ENCODE results near the gene POLR2H.

Gene POLR2H

GRCh38 chr3:184352149-184352785 is 9.2 kb upstream of the POLR2H start:
- no peak for DNase-seq (ENCODE audit: low read depth in 2 of 2)

GRCh38 chr3:184352897-184353545 is 8.5 kb upstream of the POLR2H start:
- DNase-seq (ENCODE audit: low read depth in 2 of 2) = no peak

GRCh38 chr3:184353546-184353941 is 8.0 kb upstream of the POLR2H start:
- no peak for DNase-seq (ENCODE audit: low read depth in 2 of 2)

GRCh38 chr3:184354121-184354728 is 7.3 kb upstream of the POLR2H start:
- peak in 1 of 2 donors; percentile 63 for DNase-seq (ENCODE audit: low read depth in 2 of 2)

- no peak for DNase-seq (ENCODE audit: low read depth in 2 of 2)
Measured at GRCh38 chr3:184354754-184355153, 6.8 kb upstream of the POLR2H start.

- DNase-seq (ENCODE audit: low read depth in 2 of 2) = no peak
Measured at GRCh38 chr3:184355261-184356040, 6.1 kb upstream of the POLR2H start.

- DNase-seq (ENCODE audit: low read depth in 2 of 2) = no peak
Measured at GRCh38 chr3:184357248-184358123, 4.0 kb upstream of the POLR2H start.

GRCh38 chr3:184358124-184358767 is 3.3 kb upstream of the POLR2H start:
- no peak for DNase-seq (ENCODE audit: low read depth in 2 of 2)

- no peak for DNase-seq (ENCODE audit: low read depth in 2 of 2)
Measured at GRCh38 chr3:184358921-184359350, 2.6 kb upstream of the POLR2H start.

GRCh38 chr3:184359610-184360009 is 1.9 kb upstream of the POLR2H start:
- no peak for DNase-seq (ENCODE audit: low read depth in 2 of 2)

- no peak for DNase-seq (ENCODE audit: low read depth in 2 of 2)
Measured at GRCh38 chr3:184360070-184360928, 1.2 kb upstream of the POLR2H start.

- no peak for DNase-seq (ENCODE audit: low read depth in 2 of 2)
Measured at GRCh38 chr3:184360929-184361531, 480 bp upstream of the POLR2H start.

GRCh38 chr3:184361932-184362667 is 590 bp downstream of the POLR2H start:
- DNase-seq (ENCODE audit: low read depth in 2 of 2) = peak; percentile 22 to 33

- DNase-seq (ENCODE audit: low read depth in 2 of 2) = peak; percentile 93 to 96
Measured at GRCh38 chr3:184362668-184363546, 1.4 kb downstream of the POLR2H start.

GRCh38 chr3:184366619-184367289 is 5.2 kb downstream of the POLR2H start:
- DNase-seq (ENCODE audit: low read depth in 2 of 2) = no peak

GRCh38 chr3:184368116-184368515 is 6.6 kb downstream of the POLR2H start:
- no peak for DNase-seq (ENCODE audit: low read depth in 2 of 2)

GRCh38 chr3:184368586-184369183 is 7.2 kb downstream of the POLR2H start:
- no peak for DNase-seq (ENCODE audit: low read depth in 2 of 2)

Measured in stimulated activated CD4-positive, alpha-beta T cell treated with anti-CD3 and anti-CD28 coated beads, Interleukin-15, amount 100 ng/mL, for 48 hours (primary cell).